ENCODE data around the gene AP4B1.

DNA sequence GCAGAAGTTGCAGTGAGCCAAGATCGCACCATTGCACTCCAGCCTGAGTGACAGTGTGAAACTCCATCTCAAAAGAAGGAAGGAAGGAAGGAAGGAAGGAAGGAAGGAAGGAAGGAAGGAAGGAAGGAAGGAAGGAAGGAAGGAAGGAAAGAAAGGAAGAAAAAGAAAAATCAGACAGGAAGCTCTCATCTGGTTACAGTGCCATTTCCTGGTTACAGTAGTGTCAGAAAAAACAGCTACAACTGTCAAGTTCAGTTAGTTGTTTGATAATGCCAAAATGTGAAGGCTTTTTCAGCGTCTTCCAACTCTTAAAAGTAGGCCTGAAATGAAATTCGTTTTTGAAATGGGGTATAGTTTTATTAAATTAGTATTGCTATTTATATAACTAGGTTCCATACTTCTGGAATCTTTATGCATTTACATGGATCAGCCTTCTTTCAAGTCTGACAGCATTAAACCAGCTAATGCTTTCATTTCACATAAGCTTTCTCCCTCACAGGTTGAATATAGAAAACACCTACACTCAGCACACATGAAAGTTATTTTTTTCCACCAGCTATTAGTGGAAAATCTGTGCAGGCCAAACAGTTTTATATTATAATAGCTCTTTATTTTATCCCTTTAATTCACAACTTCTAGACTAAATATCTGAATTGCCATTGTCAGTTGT lies 54.3 kb downstream of the AP4B1 start:
- TF ChIP-seq, protein P1, sequence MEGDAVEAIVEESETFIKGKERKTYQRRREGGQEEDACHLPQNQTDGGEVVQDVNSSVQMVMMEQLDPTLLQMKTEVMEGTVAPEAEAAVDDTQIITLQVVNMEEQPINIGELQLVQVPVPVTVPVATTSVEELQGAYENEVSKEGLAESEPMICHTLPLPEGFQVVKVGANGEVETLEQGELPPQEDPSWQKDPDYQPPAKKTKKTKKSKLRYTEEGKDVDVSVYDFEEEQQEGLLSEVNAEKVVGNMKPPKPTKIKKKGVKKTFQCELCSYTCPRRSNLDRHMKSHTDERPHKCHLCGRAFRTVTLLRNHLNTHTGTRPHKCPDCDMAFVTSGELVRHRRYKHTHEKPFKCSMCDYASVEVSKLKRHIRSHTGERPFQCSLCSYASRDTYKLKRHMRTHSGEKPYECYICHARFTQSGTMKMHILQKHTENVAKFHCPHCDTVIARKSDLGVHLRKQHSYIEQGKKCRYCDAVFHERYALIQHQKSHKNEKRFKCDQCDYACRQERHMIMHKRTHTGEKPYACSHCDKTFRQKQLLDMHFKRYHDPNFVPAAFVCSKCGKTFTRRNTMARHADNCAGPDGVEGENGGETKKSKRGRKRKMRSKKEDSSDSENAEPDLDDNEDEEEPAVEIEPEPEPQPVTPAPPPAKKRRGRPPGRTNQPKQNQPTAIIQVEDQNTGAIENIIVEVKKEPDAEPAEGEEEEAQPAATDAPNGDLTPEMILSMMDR (IDR thresholded peaks at IDR 0.05) = no peak
- no peak for TF ChIP-seq POLR2A (IDR thresholded peaks at IDR 0.05)

Data from breast epithelium (tissue), 3 donors.